Measurements from ENCODE around the gene ADCY5.

DNA sequence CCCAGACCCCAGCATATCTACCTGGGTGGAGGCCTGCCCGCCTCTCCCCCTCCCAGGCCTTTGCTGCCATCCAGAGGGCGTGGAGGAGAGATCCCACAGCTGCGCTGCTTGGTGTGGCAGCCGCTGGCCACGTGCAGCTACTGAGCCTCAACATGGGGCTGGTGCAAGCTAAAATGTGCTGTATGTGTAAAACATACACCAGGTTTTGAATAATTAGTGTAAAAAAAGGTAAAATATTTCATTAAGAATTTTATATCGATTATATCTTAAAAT lies 151.3 kb downstream of the ADCY5 start:
- TF ChIP-seq, protein P1, sequence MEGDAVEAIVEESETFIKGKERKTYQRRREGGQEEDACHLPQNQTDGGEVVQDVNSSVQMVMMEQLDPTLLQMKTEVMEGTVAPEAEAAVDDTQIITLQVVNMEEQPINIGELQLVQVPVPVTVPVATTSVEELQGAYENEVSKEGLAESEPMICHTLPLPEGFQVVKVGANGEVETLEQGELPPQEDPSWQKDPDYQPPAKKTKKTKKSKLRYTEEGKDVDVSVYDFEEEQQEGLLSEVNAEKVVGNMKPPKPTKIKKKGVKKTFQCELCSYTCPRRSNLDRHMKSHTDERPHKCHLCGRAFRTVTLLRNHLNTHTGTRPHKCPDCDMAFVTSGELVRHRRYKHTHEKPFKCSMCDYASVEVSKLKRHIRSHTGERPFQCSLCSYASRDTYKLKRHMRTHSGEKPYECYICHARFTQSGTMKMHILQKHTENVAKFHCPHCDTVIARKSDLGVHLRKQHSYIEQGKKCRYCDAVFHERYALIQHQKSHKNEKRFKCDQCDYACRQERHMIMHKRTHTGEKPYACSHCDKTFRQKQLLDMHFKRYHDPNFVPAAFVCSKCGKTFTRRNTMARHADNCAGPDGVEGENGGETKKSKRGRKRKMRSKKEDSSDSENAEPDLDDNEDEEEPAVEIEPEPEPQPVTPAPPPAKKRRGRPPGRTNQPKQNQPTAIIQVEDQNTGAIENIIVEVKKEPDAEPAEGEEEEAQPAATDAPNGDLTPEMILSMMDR (tag by site-specific recombination; IDR thresholded peaks at IDR 0.05): no peak
- TF ChIP-seq, protein P2, sequence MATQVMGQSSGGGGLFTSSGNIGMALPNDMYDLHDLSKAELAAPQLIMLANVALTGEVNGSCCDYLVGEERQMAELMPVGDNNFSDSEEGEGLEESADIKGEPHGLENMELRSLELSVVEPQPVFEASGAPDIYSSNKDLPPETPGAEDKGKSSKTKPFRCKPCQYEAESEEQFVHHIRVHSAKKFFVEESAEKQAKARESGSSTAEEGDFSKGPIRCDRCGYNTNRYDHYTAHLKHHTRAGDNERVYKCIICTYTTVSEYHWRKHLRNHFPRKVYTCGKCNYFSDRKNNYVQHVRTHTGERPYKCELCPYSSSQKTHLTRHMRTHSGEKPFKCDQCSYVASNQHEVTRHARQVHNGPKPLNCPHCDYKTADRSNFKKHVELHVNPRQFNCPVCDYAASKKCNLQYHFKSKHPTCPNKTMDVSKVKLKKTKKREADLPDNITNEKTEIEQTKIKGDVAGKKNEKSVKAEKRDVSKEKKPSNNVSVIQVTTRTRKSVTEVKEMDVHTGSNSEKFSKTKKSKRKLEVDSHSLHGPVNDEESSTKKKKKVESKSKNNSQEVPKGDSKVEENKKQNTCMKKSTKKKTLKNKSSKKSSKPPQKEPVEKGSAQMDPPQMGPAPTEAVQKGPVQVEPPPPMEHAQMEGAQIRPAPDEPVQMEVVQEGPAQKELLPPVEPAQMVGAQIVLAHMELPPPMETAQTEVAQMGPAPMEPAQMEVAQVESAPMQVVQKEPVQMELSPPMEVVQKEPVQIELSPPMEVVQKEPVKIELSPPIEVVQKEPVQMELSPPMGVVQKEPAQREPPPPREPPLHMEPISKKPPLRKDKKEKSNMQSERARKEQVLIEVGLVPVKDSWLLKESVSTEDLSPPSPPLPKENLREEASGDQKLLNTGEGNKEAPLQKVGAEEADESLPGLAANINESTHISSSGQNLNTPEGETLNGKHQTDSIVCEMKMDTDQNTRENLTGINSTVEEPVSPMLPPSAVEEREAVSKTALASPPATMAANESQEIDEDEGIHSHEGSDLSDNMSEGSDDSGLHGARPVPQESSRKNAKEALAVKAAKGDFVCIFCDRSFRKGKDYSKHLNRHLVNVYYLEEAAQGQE (tag by site-specific recombination; IDR thresholded peaks at IDR 0.05): no peak
- TF ChIP-seq ZNF530 (tag by site-specific recombination; IDR thresholded peaks at IDR 0.05; ENCODE audit: low read depth) (no peak), ZNF239 (tag by site-specific recombination; IDR thresholded peaks at IDR 0.05) (no peak), ZNF544 (tag by site-specific recombination; IDR thresholded peaks at IDR 0.05) (no peak), ZNF335 (tag by site-specific recombination; conservative IDR thresholded peaks at IDR 0.05) (no peak), KLF1 (tag by site-specific recombination; IDR thresholded peaks at IDR 0.05) (no peak), BCL11A (tag by site-specific recombination; IDR thresholded peaks at IDR 0.05; ENCODE audit: low read depth) (no peak), ZNF549 (tag by site-specific recombination; IDR thresholded peaks at IDR 0.05) (no peak), ZFP37 (tag by site-specific recombination; IDR thresholded peaks at IDR 0.05) (no peak), ZNF548 (tag by site-specific recombination; IDR thresholded peaks at IDR 0.05) (no peak), YY1 (tag by site-specific recombination; IDR thresholded peaks at IDR 0.05) (no peak)
- TF ChIP-seq, protein P3, sequence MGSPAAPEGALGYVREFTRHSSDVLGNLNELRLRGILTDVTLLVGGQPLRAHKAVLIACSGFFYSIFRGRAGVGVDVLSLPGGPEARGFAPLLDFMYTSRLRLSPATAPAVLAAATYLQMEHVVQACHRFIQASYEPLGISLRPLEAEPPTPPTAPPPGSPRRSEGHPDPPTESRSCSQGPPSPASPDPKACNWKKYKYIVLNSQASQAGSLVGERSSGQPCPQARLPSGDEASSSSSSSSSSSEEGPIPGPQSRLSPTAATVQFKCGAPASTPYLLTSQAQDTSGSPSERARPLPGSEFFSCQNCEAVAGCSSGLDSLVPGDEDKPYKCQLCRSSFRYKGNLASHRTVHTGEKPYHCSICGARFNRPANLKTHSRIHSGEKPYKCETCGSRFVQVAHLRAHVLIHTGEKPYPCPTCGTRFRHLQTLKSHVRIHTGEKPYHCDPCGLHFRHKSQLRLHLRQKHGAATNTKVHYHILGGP (tag by site-specific recombination; IDR thresholded peaks at IDR 0.05): no peak
- TF ChIP-seq, protein P4, sequence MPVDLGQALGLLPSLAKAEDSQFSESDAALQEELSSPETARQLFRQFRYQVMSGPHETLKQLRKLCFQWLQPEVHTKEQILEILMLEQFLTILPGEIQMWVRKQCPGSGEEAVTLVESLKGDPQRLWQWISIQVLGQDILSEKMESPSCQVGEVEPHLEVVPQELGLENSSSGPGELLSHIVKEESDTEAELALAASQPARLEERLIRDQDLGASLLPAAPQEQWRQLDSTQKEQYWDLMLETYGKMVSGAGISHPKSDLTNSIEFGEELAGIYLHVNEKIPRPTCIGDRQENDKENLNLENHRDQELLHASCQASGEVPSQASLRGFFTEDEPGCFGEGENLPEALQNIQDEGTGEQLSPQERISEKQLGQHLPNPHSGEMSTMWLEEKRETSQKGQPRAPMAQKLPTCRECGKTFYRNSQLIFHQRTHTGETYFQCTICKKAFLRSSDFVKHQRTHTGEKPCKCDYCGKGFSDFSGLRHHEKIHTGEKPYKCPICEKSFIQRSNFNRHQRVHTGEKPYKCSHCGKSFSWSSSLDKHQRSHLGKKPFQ (tag by site-specific recombination; IDR thresholded peaks at IDR 0.05): no peak
